Measurements from ENCODE around the gene XPO6. TPM values are rescaled to one million over a fixed set of nuclear protein-coding genes. Genes with fewer than 3 reads are reported as not detected.

XPO6 gene
- total RNA-seq, 1 donor from 2014 or later = 232 TPM

GRCh38 chr16:28196387-28196987 lies 15.3 kb downstream of the XPO6 start:
- peaks cover 4% of the 10 kb centered on the region for H3K27me3 Mint-ChIP-seq (ENCODE audit: unreplicated experiment)
- H3K4me3 Mint-ChIP-seq (ENCODE audit: unreplicated experiment) = no peak overlapping the region
- DNase-seq = no peak
- H3K4me1 Mint-ChIP-seq (ENCODE audit: low read depth, unreplicated experiment) = peaks cover 6% of the 10 kb centered on the region
- no peaks in the 10 kb centered on the region for H3K36me3 Mint-ChIP-seq (ENCODE audit: unreplicated experiment)
- no peaks in the 10 kb centered on the region for H3K9me3 Mint-ChIP-seq (ENCODE audit: unreplicated experiment)
- no peak overlapping the region for H3K27ac Mint-ChIP-seq (ENCODE audit: unreplicated experiment)
- no peak for TF ChIP-seq CTCF (IDR thresholded peaks at IDR 0.05; ENCODE audit: partially characterized antibody, unreplicated experiment)

- no peaks in the 10 kb centered on the region for H3K9me3 Mint-ChIP-seq (ENCODE audit: unreplicated experiment)
- no peak for DNase-seq
- no peak overlapping the region for H3K4me3 Mint-ChIP-seq (ENCODE audit: unreplicated experiment)
- H3K4me1 Mint-ChIP-seq (ENCODE audit: low read depth, unreplicated experiment) = peaks cover 8% of the 10 kb centered on the region
- H3K27me3 Mint-ChIP-seq (ENCODE audit: unreplicated experiment) = no peaks in the 10 kb centered on the region
- H3K36me3 Mint-ChIP-seq (ENCODE audit: unreplicated experiment) = no peaks in the 10 kb centered on the region
- no peak overlapping the region for H3K27ac Mint-ChIP-seq (ENCODE audit: unreplicated experiment)
- no peak for TF ChIP-seq CTCF (IDR thresholded peaks at IDR 0.05; ENCODE audit: partially characterized antibody, unreplicated experiment)
Measured at GRCh38 chr16:28195859-28196258, 15.9 kb downstream of the XPO6 start.

- Mint-ChIP-seq H3K4me3 (ENCODE audit: unreplicated experiment) (no peak overlapping the region), H3K36me3 (ENCODE audit: unreplicated experiment) (no peaks in the 10 kb centered on the region), H3K27me3 (ENCODE audit: unreplicated experiment) (no peaks in the 10 kb centered on the region), H3K27ac (ENCODE audit: unreplicated experiment) (no peak overlapping the region), H3K4me1 (ENCODE audit: low read depth, unreplicated experiment) (peaks cover 11% of the 10 kb centered on the region), H3K9me3 (ENCODE audit: unreplicated experiment) (no peaks in the 10 kb centered on the region)
- no peak for TF ChIP-seq CTCF (IDR thresholded peaks at IDR 0.05; ENCODE audit: partially characterized antibody, unreplicated experiment)
- DNase-seq = no peak
Measured at GRCh38 chr16:28193530-28194423, 18.0 kb downstream of the XPO6 start.

- Mint-ChIP-seq H3K4me1 (ENCODE audit: low read depth, unreplicated experiment) (peaks cover 11% of the 10 kb centered on the region), H3K36me3 (ENCODE audit: unreplicated experiment) (no peaks in the 10 kb centered on the region), H3K27me3 (ENCODE audit: unreplicated experiment) (no peaks in the 10 kb centered on the region), H3K9me3 (ENCODE audit: unreplicated experiment) (no peaks in the 10 kb centered on the region), H3K4me3 (ENCODE audit: unreplicated experiment) (no peak overlapping the region), H3K27ac (ENCODE audit: unreplicated experiment) (no peak overlapping the region)
- DNase-seq = no peak
- TF ChIP-seq CTCF (IDR thresholded peaks at IDR 0.05; ENCODE audit: partially characterized antibody, unreplicated experiment) = no peak
Measured at GRCh38 chr16:28192806-28193529, 18.8 kb downstream of the XPO6 start.
